GM19035 (cell line): ENCODE results near the gene MBD3L2B.

Experiments used
- ATAC-seq: cut with Tn5 transposase; IDR thresholded peaks from one replicate; pipeline ENCODE4 v1.9.1; 2021; ENCODE audit not compliant: unreplicated experiment

The MBD3L2B gene

DNA sequence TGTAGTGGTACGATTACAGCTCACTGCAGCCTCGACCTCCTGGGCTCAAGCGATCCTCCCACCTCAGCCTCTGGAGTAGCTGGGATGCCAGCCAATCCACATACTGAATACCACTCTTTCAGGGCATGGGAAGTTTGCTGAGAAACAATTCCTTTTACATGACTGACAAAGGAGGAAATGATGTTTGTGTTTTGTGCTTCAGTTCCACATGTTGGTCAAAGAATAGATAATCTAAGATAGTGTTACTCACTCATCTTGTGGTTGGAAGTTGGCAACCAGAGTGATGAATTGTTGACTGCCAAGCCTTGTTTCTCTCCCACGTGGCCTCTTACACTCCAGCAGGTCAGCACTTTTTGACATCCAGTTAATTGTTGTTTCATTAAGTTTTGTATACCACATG, 7.6 kb downstream of the MBD3L2B start:
- no peak for ATAC-seq

DNA sequence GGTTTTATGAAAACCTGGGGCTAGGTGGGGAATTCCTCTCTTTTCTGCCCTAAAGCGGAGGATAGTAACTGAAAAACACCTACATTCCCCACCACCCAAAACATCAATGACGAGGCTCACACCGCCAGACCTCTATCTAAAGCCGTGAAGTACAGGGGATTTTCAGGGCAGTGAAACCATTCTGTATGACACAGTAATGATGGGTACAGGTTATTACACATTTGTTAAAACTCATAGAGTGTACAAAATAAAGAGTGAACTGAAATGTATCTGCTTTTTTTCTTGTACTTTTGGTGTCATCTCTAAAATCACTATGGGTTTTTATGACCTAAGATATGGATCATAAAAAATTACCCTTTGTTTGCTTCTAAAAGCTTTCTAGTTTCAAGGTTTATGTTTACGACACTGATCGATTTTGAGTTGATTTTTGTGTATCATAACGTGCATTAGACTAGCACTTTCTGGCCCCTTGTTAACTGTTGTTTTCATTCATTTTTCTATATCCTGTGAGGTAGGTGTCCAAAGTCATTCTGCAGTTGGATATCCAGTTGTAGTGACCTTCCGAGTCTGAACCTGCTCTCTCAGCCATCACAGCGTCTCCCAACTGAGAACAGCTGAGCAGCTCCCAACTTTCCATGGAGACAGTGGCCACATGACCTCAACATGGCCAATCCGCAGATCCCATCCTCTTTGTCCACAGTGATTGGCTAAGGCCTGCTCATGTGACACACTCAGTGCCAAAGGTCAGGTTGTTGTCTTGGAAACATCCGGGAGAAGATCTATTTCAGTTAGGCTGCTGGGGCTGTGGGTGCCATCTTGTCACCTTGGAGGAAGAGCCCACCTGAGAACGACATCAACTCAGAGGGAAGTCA, 10.3 kb downstream of the MBD3L2B start:
- ATAC-seq: no peak

DNA sequence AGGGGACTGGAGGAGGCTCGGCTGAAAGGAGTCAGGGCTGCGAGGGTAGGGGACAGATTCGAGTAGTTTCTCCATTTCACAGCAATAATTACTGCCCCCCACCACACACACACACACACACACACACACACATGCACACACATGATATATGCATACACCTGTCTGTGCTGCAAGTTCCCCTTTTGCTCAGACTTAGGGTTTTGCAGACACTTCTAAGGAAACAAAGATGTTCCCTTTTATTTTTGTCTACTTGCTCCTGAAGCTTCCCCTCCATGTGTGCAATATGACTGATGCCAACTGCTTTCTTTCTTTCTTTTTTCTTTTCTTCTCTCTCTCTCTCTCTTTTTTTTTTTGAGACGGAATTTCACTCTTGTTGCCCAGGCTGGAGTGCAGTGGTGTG, 13.4 kb downstream of the MBD3L2B start:
- no peak for ATAC-seq

GRCh38 chr19:7006135-7006704, 15.0 kb downstream of the MBD3L2B start:
- ATAC-seq: no peak

DNA sequence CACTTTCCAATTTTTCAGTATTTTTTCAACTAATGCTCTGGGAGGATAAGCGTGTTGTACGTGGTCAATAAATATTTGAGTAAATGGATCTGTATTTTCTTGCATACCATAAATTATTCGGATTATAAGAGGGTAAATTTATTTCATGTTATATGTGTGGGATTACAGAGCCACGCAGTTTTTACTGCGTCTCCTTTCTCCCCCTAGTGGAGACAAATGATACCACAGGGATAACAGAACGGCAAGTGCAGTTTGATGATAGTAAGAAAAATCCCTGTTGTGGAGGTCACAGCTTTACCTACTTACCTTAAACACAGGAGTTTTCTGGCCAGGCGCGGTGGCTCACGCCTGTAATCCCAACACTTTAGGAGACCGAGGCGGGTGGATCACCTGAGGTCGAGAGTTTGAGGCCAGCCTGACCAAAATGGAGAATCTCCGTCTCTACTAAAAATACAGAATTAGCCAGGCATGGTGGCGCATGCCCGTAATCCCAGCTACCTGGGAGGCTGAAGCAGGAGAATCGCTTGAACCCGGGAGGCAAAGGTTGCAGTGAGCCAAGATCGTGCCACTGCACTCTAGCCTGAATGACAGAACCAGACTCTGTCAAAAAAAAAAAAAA, 16.8 kb downstream of the MBD3L2B start:
- ATAC-seq: no peak

DNA sequence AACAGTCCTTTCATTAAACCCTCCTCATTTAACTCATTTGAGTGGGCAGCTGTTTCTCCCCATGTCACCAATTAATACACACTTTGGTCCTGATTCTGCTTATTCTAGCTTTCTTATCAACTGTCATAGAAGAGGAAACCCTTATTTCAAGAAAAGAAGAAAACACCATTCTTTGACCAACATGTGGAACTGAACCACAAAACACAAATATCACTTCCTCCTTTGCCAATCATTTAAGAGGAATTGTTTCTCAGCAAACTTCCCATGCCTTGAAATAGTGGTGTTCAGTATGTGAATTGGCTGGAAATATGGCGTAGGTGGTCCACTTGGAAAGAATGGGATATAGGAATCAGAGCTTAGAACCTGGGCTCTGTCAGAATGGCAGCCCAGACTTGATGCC, 20.4 kb downstream of the MBD3L2B start:
- no peak for ATAC-seq

GRCh38 chr19:7000333-7000732, 20.9 kb downstream of the MBD3L2B start:
- ATAC-seq: no peak

DNA sequence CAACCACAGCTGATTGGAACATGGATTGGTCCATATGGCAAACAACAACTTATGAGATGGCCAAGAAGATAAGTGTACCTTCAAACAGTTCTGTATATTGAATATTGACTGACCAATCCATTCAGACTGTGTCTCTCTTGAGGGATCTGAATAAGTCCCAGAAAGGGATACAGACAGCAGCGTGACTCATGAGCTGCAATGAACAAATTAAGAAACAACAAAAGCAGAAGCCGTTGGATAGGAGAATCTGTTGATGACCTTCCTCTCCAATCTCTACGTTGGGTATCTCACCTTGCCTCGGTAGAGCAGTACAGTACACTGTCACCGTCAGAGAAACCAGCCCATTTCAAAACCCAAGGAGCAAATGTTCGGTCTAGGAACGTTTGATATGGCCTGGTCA, 21.3 kb downstream of the MBD3L2B start:
- ATAC-seq: no peak

DNA sequence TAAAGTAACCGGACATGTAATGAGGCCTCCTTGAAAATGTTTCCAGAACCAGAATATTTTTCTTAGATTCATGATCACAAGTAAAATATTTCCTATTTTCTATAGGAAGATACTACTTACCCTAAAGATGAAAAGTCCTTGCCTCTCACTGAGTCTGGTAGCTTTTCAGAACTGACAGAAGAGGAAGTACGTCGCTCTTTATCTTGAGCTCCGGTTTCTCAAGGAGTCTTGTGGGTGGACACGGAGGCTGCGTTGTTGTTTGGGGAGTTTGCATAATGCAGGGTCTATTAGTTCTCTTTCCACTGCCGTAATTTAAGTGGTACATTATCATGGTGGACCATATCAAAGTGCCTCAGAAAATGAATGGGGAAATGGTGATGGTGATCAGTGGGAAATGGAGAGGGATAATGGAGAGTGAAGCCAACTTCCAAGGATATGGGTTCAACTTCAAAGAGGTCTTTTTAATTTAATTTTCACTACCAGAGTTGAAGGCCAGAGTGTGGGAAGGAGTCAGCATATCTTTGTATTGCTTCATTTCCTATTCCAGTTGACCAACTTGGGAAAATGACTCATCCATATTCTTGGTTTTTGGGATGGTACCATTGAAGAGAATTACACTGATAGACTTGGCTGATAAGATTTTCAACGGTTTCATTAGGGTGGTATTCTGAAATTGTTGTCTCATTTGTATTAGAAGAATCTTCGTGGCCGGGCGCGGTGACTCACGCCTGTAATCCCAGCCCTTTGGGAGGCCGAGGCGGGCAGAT, 23.4 kb downstream of the MBD3L2B start:
- no peak for ATAC-seq

DNA sequence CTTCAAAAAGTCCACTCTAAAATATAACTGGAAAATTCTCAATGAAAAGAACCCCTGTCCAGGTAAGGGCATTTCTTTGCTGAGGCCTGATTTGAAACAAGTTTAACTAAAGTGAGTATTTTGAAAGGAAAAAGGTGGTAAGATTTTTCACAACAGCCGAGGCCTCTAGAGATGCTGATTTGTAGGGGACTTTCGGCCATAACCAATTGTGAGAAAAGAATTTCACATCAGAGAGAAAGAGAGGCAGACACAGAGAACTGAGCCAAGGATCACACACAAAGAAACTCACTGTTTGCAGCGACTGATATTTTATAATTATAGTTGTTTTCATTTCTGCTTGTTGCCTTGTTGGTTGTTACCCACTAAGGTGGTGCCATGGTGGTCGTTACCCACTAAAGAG, 24.4 kb downstream of the MBD3L2B start:
- ATAC-seq: no peak

GRCh38 chr19:6995054-6995453, 26.2 kb downstream of the MBD3L2B start:
- ATAC-seq: no peak

GRCh38 chr19:6988257-6988656, 33.0 kb downstream of the MBD3L2B start:
- ATAC-seq: no peak

DNA sequence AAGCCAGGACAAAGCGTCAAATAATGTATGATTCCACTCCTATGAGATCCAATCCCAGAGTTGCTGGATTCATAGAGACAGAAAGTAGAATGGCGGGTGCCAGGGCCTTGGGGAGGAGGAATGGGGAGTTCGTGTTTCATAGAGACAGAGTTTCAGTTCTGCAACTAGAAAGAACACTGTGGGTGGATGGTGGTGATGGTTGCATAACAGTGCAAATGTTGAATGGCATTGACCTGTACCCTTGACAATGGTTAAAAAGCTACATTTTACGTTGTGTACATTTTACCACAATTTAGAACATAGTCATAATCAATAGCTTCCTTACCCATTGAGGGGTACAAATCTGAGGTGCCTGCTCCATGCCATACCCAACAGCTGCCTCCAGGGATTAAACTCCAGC, 33.4 kb downstream of the MBD3L2B start:
- ATAC-seq: no peak

DNA sequence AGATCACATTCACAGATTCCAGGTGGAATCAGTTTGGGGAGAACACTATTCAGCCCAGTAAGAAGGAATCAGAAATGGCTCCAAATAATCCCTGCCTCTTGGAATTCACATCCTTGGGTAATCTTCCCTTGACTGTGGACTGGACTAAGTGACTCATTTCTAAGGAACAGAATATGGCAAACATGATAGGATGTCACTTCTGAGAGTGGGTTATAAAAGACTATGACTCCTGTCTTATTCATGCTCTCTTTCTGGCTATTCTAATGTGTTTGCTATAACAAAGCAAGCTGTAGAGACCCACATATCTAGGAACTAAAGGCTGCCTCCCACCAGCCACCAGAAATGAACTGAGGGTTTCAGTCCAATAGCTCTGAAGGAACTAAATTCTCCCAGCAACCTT, 37.8 kb downstream of the MBD3L2B start:
- ATAC-seq: no peak

GRCh38 chr19:6979399-6979798, 41.8 kb downstream of the MBD3L2B start:
- no peak for ATAC-seq

DNA sequence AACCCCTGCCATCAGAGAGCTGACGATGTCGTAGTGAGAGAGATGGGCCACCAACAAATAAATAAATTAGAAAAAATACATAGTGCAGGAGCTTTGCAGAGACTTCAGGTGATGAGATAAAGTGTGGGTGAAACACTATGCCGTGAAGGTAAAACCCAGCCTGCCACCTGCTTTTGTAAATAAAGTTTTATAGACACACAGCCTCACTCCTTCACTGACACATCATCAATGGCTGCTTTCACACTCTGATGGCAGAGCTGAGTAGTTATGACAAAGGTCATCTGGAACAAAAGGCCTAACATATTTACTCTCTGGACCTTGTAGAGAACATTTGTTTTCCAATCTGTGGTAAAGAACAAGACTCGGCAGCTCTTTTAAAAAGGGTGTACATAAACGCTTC, 45.0 kb downstream of the MBD3L2B start:
- ATAC-seq: no peak

DNA sequence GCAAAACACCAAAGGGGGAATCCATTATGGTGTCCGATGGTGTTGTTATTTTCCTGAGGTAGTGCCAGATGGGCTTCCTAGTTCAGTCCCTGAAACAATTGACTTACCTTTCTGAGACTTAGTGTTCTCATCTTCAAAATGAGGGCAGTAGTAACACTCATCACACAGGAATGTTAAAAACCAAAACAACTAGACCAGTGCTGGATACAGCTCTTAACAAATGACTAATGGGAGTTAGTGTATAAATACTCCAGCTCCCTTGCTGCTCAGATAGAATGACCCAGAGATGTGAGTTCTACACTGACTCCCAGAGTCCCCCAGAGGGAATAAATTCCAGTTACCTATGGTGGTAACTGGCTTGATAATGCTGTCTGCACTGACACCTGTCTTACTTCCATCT, 49.9 kb downstream of the MBD3L2B start:
- no peak for ATAC-seq

DNA sequence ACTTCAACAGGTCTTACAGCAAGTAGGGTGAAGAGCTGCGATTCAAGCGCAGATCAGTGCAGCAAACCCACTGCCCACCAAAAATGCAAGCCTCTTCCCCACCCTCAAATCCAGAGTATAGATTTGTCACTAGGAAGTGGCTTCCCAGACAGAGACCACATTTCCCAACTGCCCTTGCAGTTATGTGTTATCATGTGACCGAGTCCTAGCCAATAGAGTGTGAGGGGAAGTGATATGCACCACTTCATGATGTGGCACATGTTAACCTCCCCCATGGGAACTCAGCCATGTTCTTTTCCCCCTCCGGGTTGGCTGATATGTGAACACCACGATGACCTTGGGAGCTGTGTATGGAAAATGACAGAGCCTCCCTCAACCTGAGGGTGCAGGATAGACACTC, 50.8 kb downstream of the MBD3L2B start:
- no peak for ATAC-seq

DNA sequence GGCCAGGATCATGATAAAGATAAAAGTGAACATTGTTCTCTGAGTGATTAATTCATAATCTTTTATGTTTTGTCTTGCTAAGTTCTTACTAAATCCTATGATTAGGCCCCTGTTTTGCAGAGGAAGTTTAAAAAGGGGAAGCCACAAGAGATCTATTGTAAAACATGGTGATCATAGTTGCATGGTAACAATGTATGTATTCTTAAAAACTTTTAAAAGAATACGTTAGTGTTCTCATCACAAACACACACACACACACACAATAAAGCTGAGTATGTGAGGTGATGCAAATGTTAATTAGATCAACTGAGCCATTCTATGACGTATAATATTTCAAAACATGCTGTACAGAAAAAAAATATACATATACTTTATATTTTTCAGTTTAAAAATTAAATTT, 51.2 kb downstream of the MBD3L2B start:
- no peak for ATAC-seq

DNA sequence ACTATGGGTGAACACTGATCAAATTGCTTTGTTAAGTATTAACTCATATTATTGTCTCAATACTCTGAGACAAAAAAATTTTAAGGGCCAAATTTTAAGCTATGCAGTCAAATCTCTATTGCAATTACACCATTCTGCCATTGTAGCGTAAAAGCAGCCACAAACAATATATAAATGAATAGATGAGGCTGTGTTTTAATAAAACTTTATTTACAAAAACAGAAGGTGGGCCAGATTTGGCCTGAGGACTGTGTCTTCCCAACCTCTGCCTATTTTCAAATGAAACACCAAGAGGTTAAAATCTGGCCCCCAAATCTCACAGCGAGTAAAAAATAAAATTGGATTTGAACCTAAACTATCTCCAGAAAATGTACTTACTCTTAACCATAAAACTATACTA, 51.7 kb downstream of the MBD3L2B start:
- ATAC-seq: no peak
